WTC11 (cell line): ENCODE results near the gene P2RX6. TPM values are rescaled to one million over a fixed set of nuclear protein-coding genes. Genes with fewer than 3 reads are reported as not detected.

Source experiments
- ATAC-seq: fragments of 200-7000 bp; cut with Tn5 transposase; 2 replicates; pipeline ENCODE4 v1.10.0; 2021; ENCODE audit warnings: mild to moderate bottlenecking, moderate library complexity
- CTCF ChIA-PET: fragments of 300-600 bp; sonication (Branson Sonifier 250); formaldehyde crosslinking; loops from one replicate; lab custom pipeline; 2021; ENCODE audit warnings: antibody characterized with exemption; lab: Charles Lee
- POLR2A ChIA-PET: fragments of 350-600 bp; sonication (Branson Sonifier 250); formaldehyde crosslinking; loops from one replicate; lab custom pipeline; 2021; ENCODE audit warnings: antibody characterized with exemption; lab: Charles Lee
- DNase-seq: peaks from one replicate; pipeline ENCODE4 v3.0.0; 2021; ENCODE audit warnings: low spot score
- H3K27ac Mint-ChIP-seq: 2 replicates; pipeline ENCODE4 v1.8.0; 2021; ENCODE audit warnings: mixed read lengths
- H3K27me3 Mint-ChIP-seq: 2 replicates; pipeline ENCODE4 v1.8.0; 2021; ENCODE audit warnings: low read depth, mild to moderate bottlenecking, moderate library complexity, mixed read lengths
- H3K36me3 Mint-ChIP-seq: 2 replicates; pipeline ENCODE4 v1.8.0; 2021; ENCODE audit warnings: mixed read lengths
- H3K4me1 Mint-ChIP-seq: 2 replicates; pipeline ENCODE4 v1.8.0; 2022; ENCODE audit warnings: mixed read lengths
- H3K4me3 Mint-ChIP-seq: 2 replicates; pipeline ENCODE4 v1.8.0; 2021; ENCODE audit warnings: mild to moderate bottlenecking, moderate library complexity, mixed read lengths
- H3K9me3 Mint-ChIP-seq: 2 replicates; pipeline ENCODE4 v1.8.0; 2021; ENCODE audit warnings: mixed read lengths
- AR ChIP-seq: fragments of 250-450 bp; sonication (Bioruptor Pico); IDR thresholded peaks from 2 replicates; pipeline ENCODE4 v1.9.0; 2021; ENCODE audit warnings: mild to moderate bottlenecking
- ATF1 ChIP-seq: sonication (generic); formaldehyde crosslinking; IDR thresholded peaks from 2 replicates; pipeline ENCODE4 v1.8.1; 2023; ENCODE audit warnings: mild to moderate bottlenecking, moderate library complexity, missing genetic modification reagents
- ATF3 ChIP-seq: sonication (generic); formaldehyde crosslinking; conservative IDR thresholded peaks from 2 replicates; pipeline ENCODE4 v1.8.1; 2022; ENCODE audit warnings: mild to moderate bottlenecking, missing genetic modification reagents
- CBFB ChIP-seq: sonication (generic); formaldehyde crosslinking; IDR thresholded peaks from 2 replicates; pipeline ENCODE4 v1.8.1; 2022; ENCODE audit warnings: mild to moderate bottlenecking, low read depth, missing genetic modification reagents
- CREB1 ChIP-seq: sonication (generic); formaldehyde crosslinking; IDR thresholded peaks from 2 replicates; pipeline ENCODE4 v1.8.0; 2023; ENCODE audit warnings: mild to moderate bottlenecking, missing genetic modification reagents
- E2F4 ChIP-seq: sonication (generic); formaldehyde crosslinking; IDR thresholded peaks from 2 replicates; pipeline ENCODE4 v1.8.1; 2022; ENCODE audit warnings: low read depth, mild to moderate bottlenecking, moderate library complexity, missing genetic modification reagents, borderline replicate concordance
- E2F5 ChIP-seq: sonication (generic); formaldehyde crosslinking; IDR thresholded peaks from 2 replicates; pipeline ENCODE4 v1.8.1; 2022; ENCODE audit warnings: mild to moderate bottlenecking, moderate library complexity, missing genetic modification reagents
- ELF4 ChIP-seq: sonication (generic); formaldehyde crosslinking; IDR thresholded peaks from 2 replicates; pipeline ENCODE4 v1.8.1; 2022; ENCODE audit warnings: low read depth, mild to moderate bottlenecking, moderate library complexity, missing genetic modification reagents
- ERG ChIP-seq: fragments of 250-450 bp; sonication (Bioruptor Pico); IDR thresholded peaks from 2 replicates; pipeline ENCODE4 v1.8.0; 2021; ENCODE audit warnings: mild to moderate bottlenecking
- ESRRA ChIP-seq: sonication (generic); formaldehyde crosslinking; IDR thresholded peaks from 2 replicates; pipeline ENCODE4 v1.8.1; 2022; ENCODE audit warnings: mild to moderate bottlenecking, missing genetic modification reagents, borderline replicate concordance
- FOXJ3 ChIP-seq: sonication (generic); formaldehyde crosslinking; IDR thresholded peaks from 2 replicates; pipeline ENCODE4 v1.9.0; 2021; ENCODE audit warnings: missing genetic modification reagents, mild to moderate bottlenecking, borderline replicate concordance
- FOXP1 ChIP-seq: sonication (generic); formaldehyde crosslinking; IDR thresholded peaks from 2 replicates; pipeline ENCODE4 v1.8.0; 2022; ENCODE audit warnings: missing genetic modification reagents, mild to moderate bottlenecking, moderate library complexity, borderline replicate concordance
- GRHL2 ChIP-seq: fragments of 250-450 bp; sonication (Bioruptor Pico); IDR thresholded peaks from 2 replicates; pipeline ENCODE4 v1.8.0; 2022; ENCODE audit warnings: mild to moderate bottlenecking, moderate library complexity; ENCODE audit not compliant: insufficient replicate concordance, severe bottlenecking
- HMGA2 ChIP-seq: fragments of 250-450 bp; sonication (Bioruptor Pico); IDR thresholded peaks from 2 replicates; pipeline ENCODE4 v1.4.0; 2021; ENCODE audit warnings: mild to moderate bottlenecking, moderate library complexity
- IRF2 ChIP-seq: sonication (generic); formaldehyde crosslinking; IDR thresholded peaks from 2 replicates; pipeline ENCODE4 v1.8.0; 2022; ENCODE audit warnings: low read depth, missing genetic modification reagents, borderline replicate concordance
- JUN ChIP-seq: sonication (generic); formaldehyde crosslinking; IDR thresholded peaks from 2 replicates; pipeline ENCODE4 v1.8.0; 2023; ENCODE audit warnings: mild to moderate bottlenecking, missing genetic modification reagents
- OVOL2 ChIP-seq: fragments of 250-450 bp; sonication (Bioruptor Pico); IDR thresholded peaks from 2 replicates; pipeline ENCODE4 v1.9.0; 2021; ENCODE audit warnings: mild to moderate bottlenecking, borderline replicate concordance
- PRDM15 ChIP-seq: sonication (generic); formaldehyde crosslinking; IDR thresholded peaks from 2 replicates; pipeline ENCODE4 v1.8.0; 2022; ENCODE audit warnings: missing genetic modification reagents
- PRRX2 ChIP-seq: fragments of 250-450 bp; sonication (Bioruptor Pico); IDR thresholded peaks from 2 replicates; pipeline ENCODE4 v1.8.0; 2021; ENCODE audit warnings: mild to moderate bottlenecking
- SMAD4 ChIP-seq: sonication (generic); formaldehyde crosslinking; IDR thresholded peaks from 2 replicates; pipeline ENCODE4 v1.8.0; 2022; ENCODE audit warnings: mild to moderate bottlenecking, missing genetic modification reagents
- SOX15 ChIP-seq: fragments of 250-450 bp; sonication (Bioruptor Pico); IDR thresholded peaks from 2 replicates; pipeline ENCODE4 v1.9.0; 2021; ENCODE audit warnings: mild to moderate bottlenecking
- SP1 ChIP-seq: sonication (generic); formaldehyde crosslinking; conservative IDR thresholded peaks from 2 replicates; pipeline ENCODE4 v1.8.1; 2022; ENCODE audit warnings: missing genetic modification reagents
- TP53 ChIP-seq: sonication (generic); formaldehyde crosslinking; IDR thresholded peaks from 2 replicates; pipeline ENCODE4 v1.8.1; 2023; ENCODE audit warnings: mild to moderate bottlenecking, missing genetic modification reagents
- USF1 ChIP-seq: sonication (generic); formaldehyde crosslinking; IDR thresholded peaks from 2 replicates; pipeline ENCODE4 v1.8.0; 2022; ENCODE audit warnings: mild to moderate bottlenecking, missing genetic modification reagents
- ZNF219 ChIP-seq: sonication (generic); formaldehyde crosslinking; IDR thresholded peaks from 2 replicates; pipeline ENCODE4 v1.8.0; 2023; ENCODE audit warnings: missing genetic modification reagents, mild to moderate bottlenecking, borderline replicate concordance
- total RNA-seq: library from RNA; stranded (reverse); gene quantifications from 3 replicates; pipeline ENCODE4 v1.2.3, GENCODE V29; 2021

Gene P2RX6
- total RNA-seq, 1 experiment from 2014 or later, result 0.13 TPM

GRCh38 chr22:21001601-21002325 is 13.2 kb upstream of the P2RX6 start, which contains the start of gene THAP7 (continued):
- TF ChIP-seq FOXJ3 (CRISPR knock-in tag), result no peak; the same call in 1 of the 2 replicates
- TF ChIP-seq SP1 (CRISPR knock-in tag), result peak; percentile 72
- peak; percentile 80 for TF ChIP-seq FOXP1 (CRISPR knock-in tag)
- no peak for TF ChIP-seq GRHL2
- no peak for TF ChIP-seq ERG (CRISPR knock-in tag)
- no peak for TF ChIP-seq AR (CRISPR knock-in tag)
- TF ChIP-seq ZNF219 (CRISPR knock-in tag), result no peak
- no peak for TF ChIP-seq ELF4 (CRISPR knock-in tag)
- peak; percentile 73; the same call in 1 of the 2 replicates for TF ChIP-seq CREB1 (CRISPR knock-in tag)
- TF ChIP-seq JUN, result no peak; the same call in 1 of the 2 replicates
- no peak for TF ChIP-seq CBFB
- 0 out of 2 replicates have a peak, but pooled peaks have one; percentile 36 for TF ChIP-seq E2F5 (CRISPR knock-in tag)
- no peak for TF ChIP-seq SOX15 (CRISPR knock-in tag)
- TF ChIP-seq HMGA2 (CRISPR knock-in tag), result no peak
- no peak for TF ChIP-seq TP53 (CRISPR knock-in tag)
- no peak for TF ChIP-seq SMAD4 (CRISPR knock-in tag)
- TF ChIP-seq PRDM15 (CRISPR knock-in tag), result 0 out of 2 replicates have a peak, but pooled peaks have one; percentile 7

GRCh38 chr22:21003782-21004181 is 11.2 kb upstream of the P2RX6 start:
- no peak overlapping the region for H3K27ac Mint-ChIP-seq
- no peaks in the 10 kb centered on the region for H3K36me3 Mint-ChIP-seq
- ATAC-seq (no peak), DNase-seq (no peak)
- no peaks in the 10 kb centered on the region for H3K27me3 Mint-ChIP-seq
- POLR2A ChIA-PET, result interaction anchor here (1.2 kb wide), 2 partner anchors 22 to 24 kb away, joined by 4 to 5 read pairs; partner anchors contain the start of gene LZTR1
- CTCF ChIA-PET, result interaction anchor here (2.4 kb wide), 1 partner anchor 17 kb away, joined by 19 read pairs; no protein-coding TSS in a partner anchor
- H3K4me1 Mint-ChIP-seq, result peaks cover 18% of the 10 kb centered on the region
- peak overlapping the region; percentile 87 for H3K4me3 Mint-ChIP-seq
- no peaks in the 10 kb centered on the region for H3K9me3 Mint-ChIP-seq
- TF ChIP-seq E2F4 (CRISPR knock-in tag) (no peak), PRRX2 (no peak), ATF1 (CRISPR knock-in tag) (no peak), IRF2 (CRISPR knock-in tag) (no peak), SOX15 (CRISPR knock-in tag) (no peak), ESRRA (CRISPR knock-in tag) (no peak), ATF3 (CRISPR knock-in tag) (no peak), TP53 (CRISPR knock-in tag) (no peak), OVOL2 (CRISPR knock-in tag) (no peak), USF1 (CRISPR knock-in tag) (no peak)
